H1 (cell line): ENCODE data around the gene PRKCA. TPM values are rescaled to one million over a fixed set of nuclear protein-coding genes. Genes with fewer than 3 reads are reported as not detected.

ENCODE experiments used
- CTCF ChIA-PET: fragments of 300-600 bp; sonication (Branson Sonifier 250); formaldehyde crosslinking; loops from one replicate; lab custom pipeline; 2021; ENCODE audit not compliant: partially characterized antibody; lab: Charles Lee
- POLR2A ChIA-PET: fragments of 300-600 bp; sonication (Branson Sonifier 250); formaldehyde crosslinking; loops from one replicate; lab custom pipeline; 2021; ENCODE audit warnings: inconsistent platforms; ENCODE audit not compliant: partially characterized antibody; lab: Charles Lee
- DNase-seq, 2 experiments: peaks; one replicate each; pipeline versions ENCODE4 v3.0.0 to v3.0.0-alpha.2; 2010 to 2022; ENCODE audit warnings: low spot score in 2 of 2, low read depth in 1 of 2, mixed read lengths in 1 of 2
- FAIRE-seq: peaks from 2 replicates; lab custom pipeline; 2011; peaks lifted over from hg19 to GRCh38; lab: Jason Lieb, UNC
- H2AFZ ChIP-seq: 2 replicates; pipeline ENCODE4 v1.8.1; 2012; ENCODE audit warnings: low read length, inconsistent platforms
- H2AK5ac ChIP-seq: 2 replicates; pipeline ENCODE4 v1.6.1; 2013; ENCODE audit warnings: low read depth, low read length
- H2BK120ac ChIP-seq: replicated peaks from 2 replicates; pipeline ENCODE3; 2013; ENCODE audit warnings: low read depth, low read length, inconsistent platforms
- H2BK12ac ChIP-seq: 2 replicates; pipeline ENCODE4 v1.6.1; 2013; ENCODE audit warnings: low read depth, low read length
- H2BK15ac ChIP-seq: 2 replicates; pipeline ENCODE4 v1.6.1; 2013; ENCODE audit warnings: low read length
- H2BK20ac ChIP-seq: 2 replicates; pipeline ENCODE4 v1.6.1; 2013; ENCODE audit warnings: low read length
- H2BK5ac ChIP-seq: 2 replicates; pipeline ENCODE4 v1.6.1; 2013; ENCODE audit warnings: low read depth, low read length
- H3K14ac ChIP-seq: 2 replicates; pipeline ENCODE4 v1.6.1; 2013; ENCODE audit warnings: inconsistent platforms; ENCODE audit not compliant: insufficient read length
- H3K18ac ChIP-seq: 2 replicates; pipeline ENCODE4 v1.6.1; 2013; ENCODE audit warnings: low read length; ENCODE audit errors: extremely low read depth
- H3K23ac ChIP-seq: 2 replicates; pipeline ENCODE4 v1.6.1; 2013; ENCODE audit warnings: inconsistent platforms; ENCODE audit not compliant: insufficient read length
- H3K23me2 ChIP-seq: 2 replicates; pipeline ENCODE4 v1.6.1; 2013; ENCODE audit warnings: low read depth, low read length
- H3K27ac ChIP-seq: 2 replicates; pipeline ENCODE4 v1.6.1; 2011; ENCODE audit warnings: low read depth, low read length, inconsistent platforms
- H3K27me3 ChIP-seq, 4 experiments: replicated peaks in 1 of 4; 1 replicate in 1 of 4; 2 replicates in 3 of 4; pipeline versions ENCODE4 v1.6.1 to v1.8.1; 2011 to 2013; ENCODE audit warnings: low read length in 3 of 4, mild to moderate bottlenecking in 3 of 4, inconsistent platforms in 2 of 4, mixed read lengths in 2 of 4, moderate library complexity in 1 of 4; ENCODE audit not compliant: control insufficient read depth in 3 of 4, insufficient read depth in 3 of 4; ENCODE audit errors: extremely low read depth in 1 of 4
- H3K36me3 ChIP-seq, 4 experiments: 2 replicates each; pipeline versions ENCODE4 v1.6.1 to v1.8.1; 2011 to 2013; ENCODE audit warnings: mild to moderate bottlenecking in 4 of 4, low read length in 3 of 4, moderate library complexity in 2 of 4, control low read depth in 1 of 4, inconsistent platforms in 1 of 4; ENCODE audit not compliant: insufficient read depth in 4 of 4, control insufficient read depth in 2 of 4
- H3K4ac ChIP-seq: replicated peaks from 2 replicates; pipeline ENCODE3; 2013; ENCODE audit warnings: low read length, low read depth, mixed read lengths, inconsistent platforms; ENCODE audit not compliant: insufficient read length
- H3K4me1 ChIP-seq, 4 experiments: replicated peaks in 1 of 4; 1 replicate in 1 of 4; 2 replicates in 3 of 4; pipeline versions ENCODE4 v1.6.1 to v1.8.1; 2011 to 2013; ENCODE audit warnings: low read length in 3 of 4, inconsistent platforms in 2 of 4, mixed read lengths in 1 of 4; ENCODE audit not compliant: insufficient read depth in 4 of 4, control insufficient read depth in 3 of 4
- H3K4me2 ChIP-seq, 2 experiments: 2 replicates each; pipeline versions ENCODE4 v1.6.1 to v1.8.1; 2011 to 2013; ENCODE audit warnings: low read depth in 2 of 2, low read length in 2 of 2, control low read depth in 1 of 2, inconsistent platforms in 1 of 2, mild to moderate bottlenecking in 1 of 2; ENCODE audit not compliant: insufficient read depth in 1 of 2
- H3K4me3 ChIP-seq, 4 experiments: fragments of 200-600, 300-600 bp in 1 of 4; sonication (generic), shearing (Covaris generic), sonication (Bioruptor Twin) in 1 of 4; 2 replicates each; pipeline versions ENCODE4 v1.5.1 to v1.8.1; 2011 to 2016; ENCODE audit warnings: low read length in 4 of 4, low read depth in 3 of 4, control low read depth in 2 of 4, inconsistent platforms in 2 of 4, mild to moderate bottlenecking in 2 of 4, mixed read lengths in 1 of 4, moderate library complexity in 1 of 4; ENCODE audit not compliant: insufficient read depth in 2 of 4; ENCODE audit errors: extremely low read depth in 1 of 4
- H3K56ac ChIP-seq: replicated peaks from 2 replicates; pipeline ENCODE3; 2013; ENCODE audit warnings: low read depth, mild to moderate bottlenecking, mixed read lengths, low read length, inconsistent platforms; ENCODE audit not compliant: insufficient read length
- H3K79me1 ChIP-seq: 2 replicates; pipeline ENCODE4 v1.6.1; 2013; ENCODE audit warnings: low read depth, low read length, control low read depth
- H3K79me2 ChIP-seq, 2 experiments: 2 replicates each; pipeline versions ENCODE4 v1.6.1 to v1.8.1; 2012 to 2013; ENCODE audit warnings: low read length in 2 of 2, mild to moderate bottlenecking in 2 of 2, inconsistent platforms in 1 of 2; ENCODE audit not compliant: insufficient read depth in 2 of 2, control insufficient read depth in 1 of 2
- H3K9ac ChIP-seq, 4 experiments: replicated peaks in 1 of 4; 1 replicate in 1 of 4; 2 replicates in 3 of 4; pipeline versions ENCODE4 v1.6.1 to v1.8.1; 2011 to 2013; ENCODE audit warnings: low read depth in 3 of 4, low read length in 3 of 4, control low read depth in 2 of 4, mild to moderate bottlenecking in 2 of 4, moderate library complexity in 2 of 4, inconsistent platforms in 1 of 4; ENCODE audit errors: extremely low read depth in 1 of 4
- H3K9me3 ChIP-seq, 2 experiments: 2 replicates each; pipeline versions ENCODE4 v1.6.1 to v1.8.1; 2012 to 2013; ENCODE audit warnings: mild to moderate bottlenecking in 2 of 2, moderate library complexity in 2 of 2, control low read depth in 1 of 2, inconsistent platforms in 1 of 2, low read depth in 1 of 2, low read length in 1 of 2, mixed read lengths in 1 of 2; ENCODE audit not compliant: insufficient read depth in 2 of 2
- H4K20me1 ChIP-seq, 2 experiments: replicated peaks in 1 of 2; 2 replicates each; pipeline versions ENCODE3 to v1.8.1; 2011 to 2013; ENCODE audit warnings: inconsistent platforms in 2 of 2, low read length in 2 of 2, mild to moderate bottlenecking in 1 of 2; ENCODE audit not compliant: insufficient read depth in 2 of 2, control insufficient read depth in 1 of 2
- H4K5ac ChIP-seq: 2 replicates; pipeline ENCODE4 v1.6.1; 2013; ENCODE audit warnings: low read length, low read depth, mixed read lengths, inconsistent platforms; ENCODE audit not compliant: insufficient read length
- H4K8ac ChIP-seq: 2 replicates; pipeline ENCODE4 v1.8.0; 2013; ENCODE audit warnings: mild to moderate bottlenecking, moderate library complexity, low read length, inconsistent platforms; ENCODE audit not compliant: insufficient read depth; ENCODE audit errors: extremely low read depth
- H4K91ac ChIP-seq: replicated peaks from 2 replicates; pipeline ENCODE3; 2013; ENCODE audit warnings: low read length, mixed read lengths, inconsistent platforms; ENCODE audit not compliant: insufficient read length
- ASH2L ChIP-seq: fragments of 200-600, 300-600 bp; sonication (generic); IDR thresholded peaks from one replicate; pipeline ENCODE4 v1.7.1; 2017; ENCODE audit warnings: low read length
- BCL11A ChIP-seq, 2 experiments: IDR thresholded peaks; one replicate each; pipeline ENCODE4 v1.6.1; 2011; ENCODE audit warnings: low read depth in 2 of 2, low read length in 2 of 2, mild to moderate bottlenecking in 2 of 2
- CBX5 ChIP-seq: fragments of 300-800, 300-1000 bp; sonication (generic); IDR thresholded peaks from 2 replicates; pipeline ENCODE4 v1.7.1; 2016; ENCODE audit warnings: antibody characterized with exemption, low read length, low read depth
- WGBS, 2 experiments: shearing (Covaris generic) in 1 of 2; methylation state at CpG; one replicate each; pipeline versions ENCODE4 v1.1.6 to v1.1.7; 2013 to 2015; ENCODE audit warnings: low lambda C conversion rate in 2 of 2, mixed read lengths in 2 of 2, inconsistent platforms in 1 of 2, low coverage in 1 of 2, missing lambda C conversion rate in 1 of 2; ENCODE audit not compliant: insufficient replicate concordance in 2 of 2, insufficient coverage in 1 of 2, insufficient read length in 1 of 2; ENCODE audit errors: extremely low coverage in 1 of 2, missing lambda C conversion rate in 1 of 2; 5-methylcytosine and 5-hydroxymethylcytosine counted together
- polyA plus RNA-seq, 7 experiments: library from polyadenylated mRNA; depleted of rRNA in 3 of 7; stranded (reverse) in 5 of 7; unstranded in 2 of 7; fragments of >200 nt in 5 of 7; fragments of 200-250 nt in 2 of 7; gene quantifications; 1 replicate in 5 of 7; 2 replicates in 1 of 7; 4 replicates in 1 of 7; pipeline versions ENCODE4 v1.2.1 to v1.2.3, GENCODE V29; 2011 to 2013; ENCODE audit warnings: missing spikeins in 2 of 7, mixed read lengths in 2 of 7
- total RNA-seq: library from RNA; stranded (reverse); fragmentation: NEBNext Ultra II Directional; extraction: Animal tissue kit (Norgen Biotek cat#: 25700); gene quantifications from 2 replicates; pipeline ENCODE4 v1.2.1, GENCODE V29; 2021

Gene PRKCA
- total and polyA plus RNA-seq, 2 of the 8 experiments (the other 6 are each of a cell fraction or from before 2014, with no cell fraction given), result 5.8 to 17.8 TPM

GRCh38 chr17:66514227-66514806, 211.9 kb downstream of the PRKCA start:
- Histone ChIP-seq H2BK15ac (no peak overlapping the region), H3K79me2 (no peaks in the 10 kb centered on the region), H3K56ac (no peak overlapping the region), H4K20me1 (no peaks in the 10 kb centered on the region), H3K27ac (no peak overlapping the region), H2AFZ (no peak overlapping the region), H4K8ac (no peak overlapping the region), H2BK5ac (no peak overlapping the region), H3K4me1 (peaks cover 0 to 6% (median 3%) of the 10 kb centered on the region in 4 experiments; a peak in 1 of 7 replicates), H3K23me2 (no peaks in the 10 kb centered on the region), H2BK120ac (no peak overlapping the region), H2BK12ac (no peak overlapping the region), H3K36me3 (no peaks in the 10 kb centered on the region), H3K79me1 (no peaks in the 10 kb centered on the region), H3K27me3 (no peaks in the 10 kb centered on the region), H4K91ac (no peak overlapping the region), H2AK5ac (no peak overlapping the region), H3K4ac (no peak overlapping the region), H3K23ac (no peak overlapping the region), H3K14ac (no peak overlapping the region), H2BK20ac (no peak overlapping the region), H3K9ac (no peak overlapping the region), H3K18ac (no peak overlapping the region), H3K4me3 (no peak overlapping the region), H3K9me3 (no peaks in the 10 kb centered on the region), H3K4me2 (no peak overlapping the region), H4K5ac (no peak overlapping the region)
- ChIA-PET CTCF (interaction anchor here (2.5 kb wide), 1 partner anchor 53 kb away, joined by 6 read pairs; no protein-coding TSS in a partner anchor), POLR2A (no interaction called here)
- DNase-seq (no peak), FAIRE-seq (no peak)
- no peak for TF ChIP-seq ASH2L
- TF ChIP-seq CBX5, result no peak
- TF ChIP-seq BCL11A (IDR thresholded peaks at IDR 0.05; ENCODE audit: low read depth in 2 of 2, low read length in 2 of 2), result no peak
- 69% methylated on average over 11 of the region's 11 CpGs; no CpG with 5 or more reads in 1 of the 2 experiments for WGBS, 2 experiments
